ENCODE results near the gene RALGPS2.

Gene RALGPS2

GRCh38 chr1:178934546-178934945 is 209.5 kb downstream of the RALGPS2 start:
- H3K4me1 ChIP-seq (ENCODE audit: control insufficient read depth, insufficient read depth, low read length), result peaks cover 79% of the 10 kb centered on the region
- H3K27me3 ChIP-seq (ENCODE audit: control insufficient read depth, insufficient read depth, low read length), result no peaks in the 10 kb centered on the region
- H3K9ac ChIP-seq (ENCODE audit: low read length), result no peak overlapping the region
- H3K4me3 ChIP-seq (ENCODE audit: low read length), result no peak overlapping the region
- no peaks in the 10 kb centered on the region for H3K36me3 ChIP-seq (ENCODE audit: control insufficient read depth, insufficient read depth, low read length)
- peak overlapping the region; percentile 90 for H3K27ac ChIP-seq (ENCODE audit: low read depth, low read length)

- Histone ChIP-seq H3K27me3 (ENCODE audit: control insufficient read depth, insufficient read depth, low read length) (no peaks in the 10 kb centered on the region), H3K36me3 (ENCODE audit: control insufficient read depth, insufficient read depth, low read length) (no peaks in the 10 kb centered on the region), H3K4me1 (ENCODE audit: control insufficient read depth, insufficient read depth, low read length) (peaks cover 81% of the 10 kb centered on the region), H3K27ac (ENCODE audit: low read depth, low read length) (peak overlapping the region; percentile 55), H3K9ac (ENCODE audit: low read length) (no peak overlapping the region), H3K4me3 (ENCODE audit: low read length) (no peak overlapping the region)
Observed at GRCh38 chr1:178935610-178936009, 210.6 kb downstream of the RALGPS2 start.

DNA sequence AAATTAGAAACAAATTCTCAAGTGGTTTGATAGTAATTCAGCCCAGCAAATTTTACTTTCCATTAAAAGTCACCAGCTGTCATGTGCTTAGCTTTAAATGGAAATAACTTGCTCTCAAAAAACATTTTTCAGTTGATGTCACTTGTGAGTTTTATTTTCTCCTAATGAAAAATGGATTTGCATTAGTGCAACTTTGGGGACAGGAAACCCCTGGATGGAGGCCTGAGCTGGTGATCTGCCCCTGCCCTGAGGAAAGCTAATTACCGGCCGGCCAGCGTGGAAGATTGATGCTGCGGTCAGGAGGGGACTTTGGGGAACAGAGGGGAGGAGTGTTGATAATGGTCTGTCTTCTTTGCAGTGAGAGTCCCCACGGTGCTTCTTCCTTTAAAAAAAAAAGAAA is 212.7 kb downstream of the RALGPS2 start:
- Histone ChIP-seq H3K4me1 (ENCODE audit: control insufficient read depth, insufficient read depth, low read length) (peaks cover 69% of the 10 kb centered on the region), H3K36me3 (ENCODE audit: control insufficient read depth, insufficient read depth, low read length) (no peaks in the 10 kb centered on the region), H3K4me3 (ENCODE audit: low read length) (no peak overlapping the region), H3K9ac (ENCODE audit: low read length) (no peak overlapping the region), H3K27me3 (ENCODE audit: control insufficient read depth, insufficient read depth, low read length) (no peaks in the 10 kb centered on the region), H3K27ac (ENCODE audit: low read depth, low read length) (peak overlapping the region; percentile 98)

DNA sequence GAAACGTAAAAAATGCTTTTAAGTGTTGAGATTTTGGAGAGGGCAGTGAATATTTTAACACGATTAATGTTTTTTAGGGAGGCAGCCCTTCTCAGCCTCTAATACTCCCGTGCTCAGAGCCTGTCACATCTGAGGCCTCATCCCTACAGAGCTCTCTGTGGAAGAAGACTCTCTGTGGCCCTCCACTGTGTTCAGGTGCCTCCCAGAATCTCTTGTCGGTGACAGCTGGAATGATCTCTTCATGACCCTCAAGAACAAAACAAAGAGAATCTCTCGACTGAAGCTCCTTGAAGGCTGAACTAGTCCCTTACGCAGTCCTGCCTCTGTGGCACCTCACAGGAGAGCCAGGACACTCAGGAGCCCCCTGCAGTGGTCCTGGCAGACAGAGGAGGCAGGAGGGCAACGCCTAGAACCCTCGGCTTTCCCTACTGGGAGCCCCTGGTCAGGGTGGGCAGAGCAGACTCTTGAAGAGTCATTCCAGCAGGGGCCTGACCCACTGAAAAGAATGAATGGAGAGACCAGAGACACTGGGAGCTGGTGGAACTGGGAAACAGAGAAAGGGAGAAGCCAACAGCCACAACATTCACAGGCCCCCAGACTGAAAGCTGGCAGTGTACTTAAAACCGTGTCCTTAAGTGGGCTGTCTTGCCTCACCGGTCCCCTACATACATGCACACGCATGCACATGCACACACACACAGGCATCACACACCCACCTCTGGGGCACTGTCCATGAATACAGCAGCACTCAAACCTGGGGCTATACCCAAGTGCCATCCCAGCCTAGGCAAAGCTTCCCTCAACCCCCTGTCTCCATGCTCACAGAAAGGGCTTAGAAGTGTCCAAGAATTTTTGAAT is 213.3 kb downstream of the RALGPS2 start:
- H3K27ac ChIP-seq (ENCODE audit: low read depth, low read length), result peak overlapping the region; percentile 98
- no peaks in the 10 kb centered on the region for H3K36me3 ChIP-seq (ENCODE audit: control insufficient read depth, insufficient read depth, low read length)
- peak overlapping the region; percentile 40 for H3K4me3 ChIP-seq (ENCODE audit: low read length)
- peaks cover 64% of the 10 kb centered on the region for H3K4me1 ChIP-seq (ENCODE audit: control insufficient read depth, insufficient read depth, low read length)
- no peaks in the 10 kb centered on the region for H3K27me3 ChIP-seq (ENCODE audit: control insufficient read depth, insufficient read depth, low read length)
- no peak overlapping the region for H3K9ac ChIP-seq (ENCODE audit: low read length)

DNA sequence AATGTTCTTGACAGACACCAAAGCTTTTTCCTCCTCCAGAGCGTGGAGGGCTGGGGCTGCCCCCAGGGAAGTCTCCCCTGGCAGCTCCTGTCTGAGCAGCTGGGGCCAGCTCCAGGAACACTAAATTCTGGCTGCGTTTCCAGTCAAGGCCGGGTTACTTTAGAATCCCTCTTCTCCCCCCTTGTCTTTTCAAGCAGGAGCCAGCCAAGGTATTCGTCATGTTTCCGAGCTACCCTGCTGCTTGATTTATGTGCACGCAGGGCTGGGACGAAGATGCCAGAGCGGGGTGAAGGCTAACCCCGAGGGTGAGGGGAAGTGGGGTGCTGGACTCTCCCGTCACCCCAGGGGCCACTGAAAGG is 213.9 kb downstream of the RALGPS2 start:
- peaks cover 58% of the 10 kb centered on the region for H3K4me1 ChIP-seq (ENCODE audit: control insufficient read depth, insufficient read depth, low read length)
- H3K4me3 ChIP-seq (ENCODE audit: low read length), result peak overlapping the region; percentile 40
- peak overlapping the region; percentile 45 for H3K9ac ChIP-seq (ENCODE audit: low read length)
- peak overlapping the region; percentile 98 for H3K27ac ChIP-seq (ENCODE audit: low read depth, low read length)
- no peaks in the 10 kb centered on the region for H3K36me3 ChIP-seq (ENCODE audit: control insufficient read depth, insufficient read depth, low read length)
- no peaks in the 10 kb centered on the region for H3K27me3 ChIP-seq (ENCODE audit: control insufficient read depth, insufficient read depth, low read length)

DNA sequence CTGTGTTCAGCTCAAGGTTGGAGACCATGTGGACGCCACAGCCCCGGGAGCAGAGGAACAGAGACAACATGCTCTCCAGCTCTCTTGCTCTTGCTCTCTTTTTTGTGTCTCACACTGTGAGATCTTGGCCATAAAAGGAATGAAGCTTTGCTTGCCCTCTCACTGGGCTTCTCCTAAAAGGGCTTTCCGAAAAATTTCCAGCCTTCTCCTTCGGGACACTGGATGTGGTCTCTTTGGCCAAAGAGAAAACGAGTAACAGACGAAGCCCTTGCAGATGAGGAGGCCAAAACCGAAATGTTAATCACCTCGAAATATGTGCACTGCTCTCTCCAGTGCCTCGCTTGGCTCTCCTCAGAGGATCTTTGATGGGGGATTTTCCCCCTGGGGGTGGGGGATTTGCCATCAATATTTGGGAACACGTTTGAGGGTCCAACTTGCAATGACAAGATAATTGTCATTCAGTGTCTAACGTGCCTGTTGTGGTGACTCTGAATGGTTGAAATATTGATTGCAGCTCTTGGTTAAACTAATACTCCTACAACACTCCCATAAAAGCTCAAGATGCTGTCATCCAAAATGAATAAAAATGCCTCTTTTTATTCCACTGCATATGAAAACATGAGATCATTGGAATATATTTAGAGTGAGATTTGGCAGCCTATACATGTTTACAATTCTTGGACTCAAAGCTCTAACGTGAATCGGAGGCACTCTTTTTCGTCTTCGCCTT is 214.5 kb downstream of the RALGPS2 start:
- Histone ChIP-seq H3K9ac (ENCODE audit: low read length) (peak overlapping the region; percentile 45), H3K27me3 (ENCODE audit: control insufficient read depth, insufficient read depth, low read length) (no peaks in the 10 kb centered on the region), H3K4me1 (ENCODE audit: control insufficient read depth, insufficient read depth, low read length) (peaks cover 53% of the 10 kb centered on the region), H3K4me3 (ENCODE audit: low read length) (peak overlapping the region; percentile 40), H3K27ac (ENCODE audit: low read depth, low read length) (peak overlapping the region; percentile 98), H3K36me3 (ENCODE audit: control insufficient read depth, insufficient read depth, low read length) (no peaks in the 10 kb centered on the region)

DNA sequence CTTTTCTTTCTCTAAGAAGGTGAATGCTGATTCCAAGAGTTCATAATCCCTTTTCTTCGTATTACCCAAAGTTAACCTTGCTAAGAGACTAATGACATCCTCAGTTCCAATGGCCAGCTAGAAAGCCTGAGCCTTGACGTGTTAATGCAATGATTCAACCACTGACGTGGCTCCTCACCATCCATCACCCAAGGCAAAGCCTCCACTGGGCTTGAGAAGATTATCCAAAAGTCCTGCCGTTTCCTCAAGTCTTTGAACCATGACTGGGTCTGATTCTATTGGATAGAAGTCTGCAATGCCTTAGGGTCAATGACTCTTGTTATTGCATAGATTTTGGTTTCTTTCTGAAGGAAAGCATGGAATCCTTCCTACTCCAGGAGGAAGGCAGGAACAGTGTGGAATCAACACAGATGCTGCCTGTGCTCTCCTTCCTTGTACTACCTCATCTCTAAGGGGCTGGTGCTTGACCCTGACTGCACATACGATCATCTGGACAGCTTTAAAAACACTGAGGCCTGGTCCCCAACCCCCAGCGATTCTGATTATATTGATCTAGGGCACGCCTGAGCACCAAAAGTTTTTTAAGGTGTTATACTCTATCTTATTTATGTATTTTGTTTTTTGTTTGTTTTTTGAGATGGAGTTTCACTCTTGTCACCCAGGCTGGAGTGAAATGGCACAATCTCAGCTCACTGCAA is 215.2 kb downstream of the RALGPS2 start:
- Histone ChIP-seq H3K9ac (ENCODE audit: low read length) (no peak overlapping the region), H3K4me1 (ENCODE audit: control insufficient read depth, insufficient read depth, low read length) (peaks cover 45% of the 10 kb centered on the region), H3K27ac (ENCODE audit: low read depth, low read length) (peak overlapping the region; percentile 98), H3K4me3 (ENCODE audit: low read length) (no peak overlapping the region), H3K27me3 (ENCODE audit: control insufficient read depth, insufficient read depth, low read length) (no peaks in the 10 kb centered on the region), H3K36me3 (ENCODE audit: control insufficient read depth, insufficient read depth, low read length) (no peaks in the 10 kb centered on the region)

DNA sequence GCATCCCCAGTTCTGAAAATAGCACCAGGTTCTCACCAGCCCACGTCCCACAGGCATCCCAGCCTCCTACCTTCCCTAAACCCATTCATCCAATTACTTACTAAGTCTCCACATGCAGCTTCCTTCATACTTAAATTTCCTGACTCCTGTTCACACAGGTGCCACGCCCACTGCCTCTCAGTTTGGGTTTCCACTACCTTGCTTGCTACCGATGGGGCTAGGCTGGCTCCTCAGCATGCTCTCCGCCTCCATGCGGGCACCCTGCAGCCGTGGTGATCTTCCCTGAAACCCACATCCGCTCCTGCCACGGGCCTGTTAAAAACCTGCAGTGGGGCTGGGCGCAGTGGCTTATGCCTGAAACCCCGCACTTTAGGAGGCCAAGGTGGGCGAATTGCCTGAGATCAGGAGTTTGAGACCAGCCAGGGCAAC is 216.2 kb downstream of the RALGPS2 start:
- no peaks in the 10 kb centered on the region for H3K27me3 ChIP-seq (ENCODE audit: control insufficient read depth, insufficient read depth, low read length)
- H3K36me3 ChIP-seq (ENCODE audit: control insufficient read depth, insufficient read depth, low read length), result no peaks in the 10 kb centered on the region
- peak overlapping the region; percentile 98 for H3K27ac ChIP-seq (ENCODE audit: low read depth, low read length)
- no peak overlapping the region for H3K4me3 ChIP-seq (ENCODE audit: low read length)
- peaks cover 41% of the 10 kb centered on the region for H3K4me1 ChIP-seq (ENCODE audit: control insufficient read depth, insufficient read depth, low read length)
- H3K9ac ChIP-seq (ENCODE audit: low read length), result no peak overlapping the region

- Histone ChIP-seq H3K36me3 (ENCODE audit: control insufficient read depth, insufficient read depth, low read length) (no peaks in the 10 kb centered on the region), H3K4me3 (ENCODE audit: low read length) (no peak overlapping the region), H3K27ac (ENCODE audit: low read depth, low read length) (no peak overlapping the region), H3K4me1 (ENCODE audit: control insufficient read depth, insufficient read depth, low read length) (peaks cover 39% of the 10 kb centered on the region), H3K27me3 (ENCODE audit: control insufficient read depth, insufficient read depth, low read length) (no peaks in the 10 kb centered on the region), H3K9ac (ENCODE audit: low read length) (no peak overlapping the region)
Observed at GRCh38 chr1:178941849-178942248, 216.8 kb downstream of the RALGPS2 start.

- H3K27ac ChIP-seq (ENCODE audit: low read depth, low read length), result no peak overlapping the region
- H3K4me1 ChIP-seq (ENCODE audit: control insufficient read depth, insufficient read depth, low read length), result peaks cover 36% of the 10 kb centered on the region
- H3K9ac ChIP-seq (ENCODE audit: low read length), result no peak overlapping the region
Observed at GRCh38 chr1:178942285-178943198, 217.5 kb downstream of the RALGPS2 start.

GRCh38 chr1:178944729-178945128 is 219.7 kb downstream of the RALGPS2 start:
- Histone ChIP-seq H3K27me3 (ENCODE audit: control insufficient read depth, insufficient read depth, low read length) (no peaks in the 10 kb centered on the region), H3K36me3 (ENCODE audit: control insufficient read depth, insufficient read depth, low read length) (no peaks in the 10 kb centered on the region), H3K4me1 (ENCODE audit: control insufficient read depth, insufficient read depth, low read length) (peaks cover 16% of the 10 kb centered on the region), H3K4me3 (ENCODE audit: low read length) (no peak overlapping the region), H3K9ac (ENCODE audit: low read length) (no peak overlapping the region), H3K27ac (ENCODE audit: low read depth, low read length) (no peak overlapping the region)

More at GRCh38 chr1:178942285-178943198, 217.5 kb downstream of the RALGPS2 start:
- H3K4me3 ChIP-seq (ENCODE audit: low read length), result no peak overlapping the region
- H3K27me3 ChIP-seq (ENCODE audit: control insufficient read depth, insufficient read depth, low read length), result no peaks in the 10 kb centered on the region
- H3K36me3 ChIP-seq (ENCODE audit: control insufficient read depth, insufficient read depth, low read length), result no peaks in the 10 kb centered on the region
